MM.1S (cell line): Measurements from ENCODE around the gene PASK.

Experiments used
- DNase-seq: peaks from one replicate; pipeline ENCODE4 v3.0.0-alpha.2; 2015
- H2AFZ ChIP-seq: fragments of 300-600 bp; sonication (generic); 2 replicates; pipeline ENCODE4 v1.6.0; 2016; ENCODE audit warnings: antibody characterized with exemption, low read length
- H3F3A ChIP-seq: fragments of 300-600 bp; sonication (generic); 2 replicates; pipeline ENCODE4 v1.6.1; 2016; ENCODE audit warnings: mild to moderate bottlenecking, antibody characterized with exemption, low read length, moderate library complexity, mixed read lengths; ENCODE audit not compliant: insufficient read depth
- H3K27ac ChIP-seq: fragments of 300-600 bp; sonication (generic); 2 replicates; pipeline ENCODE4 v1.5.1; 2016; ENCODE audit warnings: mild to moderate bottlenecking, low read length
- H3K27me3 ChIP-seq: fragments of 300-600 bp; sonication (generic); replicated peaks from 2 replicates; pipeline ENCODE4 v1.6.0; 2016; ENCODE audit warnings: low read length; ENCODE audit not compliant: insufficient read depth
- H3K36me3 ChIP-seq: fragments of 300-600 bp; sonication (generic); replicated peaks from 2 replicates; pipeline ENCODE4 v1.6.1; 2016; ENCODE audit warnings: mild to moderate bottlenecking, low read length, mixed read lengths; ENCODE audit not compliant: insufficient read depth
- H3K4me1 ChIP-seq: fragments of 300-600 bp; sonication (generic); 2 replicates; pipeline ENCODE4 v1.6.1; 2016; ENCODE audit warnings: low read length, mixed read lengths
- H3K4me2 ChIP-seq: fragments of 300-600 bp; sonication (generic); 2 replicates; pipeline ENCODE4 v1.6.0; 2016; ENCODE audit warnings: low read depth, low read length
- H3K4me3 ChIP-seq: fragments of 300-600 bp; sonication (generic); 2 replicates; pipeline ENCODE4 v1.5.1; 2016; ENCODE audit warnings: low read length, mixed read lengths
- H3K79me2 ChIP-seq: fragments of 300-600 bp; sonication (generic); 2 replicates; pipeline ENCODE4 v1.6.1; 2016; ENCODE audit warnings: mixed run types, low read length, mixed read lengths
- H3K9ac ChIP-seq: fragments of 300-600 bp; sonication (generic); 2 replicates; pipeline ENCODE4 v1.6.1; 2016; ENCODE audit warnings: low read length, mixed read lengths
- H3K9me2 ChIP-seq: fragments of 300-600 bp; sonication (generic); replicated peaks from 2 replicates; pipeline ENCODE4 v1.6.1; 2016; ENCODE audit warnings: mild to moderate bottlenecking, low read length, mixed read lengths; ENCODE audit not compliant: insufficient read depth
- H3K9me3 ChIP-seq: fragments of 300-600 bp; sonication (generic); replicated peaks from 2 replicates; pipeline ENCODE4 v1.6.1; 2016; ENCODE audit warnings: mild to moderate bottlenecking, low read length, mixed read lengths; ENCODE audit not compliant: insufficient read depth
- H4K20me1 ChIP-seq: fragments of 300-600 bp; sonication (generic); 2 replicates; pipeline ENCODE4 v1.6.1; 2016; ENCODE audit warnings: mild to moderate bottlenecking, low read length, moderate library complexity, mixed read lengths; ENCODE audit not compliant: insufficient read depth
- CTCF ChIP-seq: fragments of 300-600 bp; sonication (generic); IDR thresholded peaks from 2 replicates; pipeline ENCODE4 v1.5.1; 2016; ENCODE audit warnings: antibody characterized with exemption, low read length, mixed read lengths
- EZH2 ChIP-seq: fragments of 300-600 bp; sonication (generic); optimal IDR thresholded peaks from 2 replicates; pipeline ENCODE3; 2017; ENCODE audit warnings: low read depth, mild to moderate bottlenecking, antibody characterized with exemption, low read length, mixed read lengths
- EZH2phosphoT487 ChIP-seq: fragments of 300-600 bp; sonication (generic); IDR thresholded peaks from 2 replicates; pipeline ENCODE4 v1.6.1; 2018; ENCODE audit warnings: antibody characterized with exemption, low read length

PASK gene

GRCh38 chr2:241112592-241112991, 36.7 kb downstream of the PASK start:
- H3K4me1 ChIP-seq = no peaks in the 10 kb centered on the region
- H3K9ac ChIP-seq = no peak overlapping the region
- no peak for DNase-seq
- H3K9me2 ChIP-seq = no peaks in the 10 kb centered on the region
- H3K4me3 ChIP-seq = no peak overlapping the region
- H3K79me2 ChIP-seq = no peaks in the 10 kb centered on the region
- H3K4me2 ChIP-seq = no peak overlapping the region
- H3K36me3 ChIP-seq = no peaks in the 10 kb centered on the region
- no peaks in the 10 kb centered on the region for H3F3A ChIP-seq
- H4K20me1 ChIP-seq = no peaks in the 10 kb centered on the region
- no peaks in the 10 kb centered on the region for H3K27me3 ChIP-seq
- no peak overlapping the region for H3K27ac ChIP-seq
- no peak overlapping the region for H2AFZ ChIP-seq
- H3K9me3 ChIP-seq = no peaks in the 10 kb centered on the region
- no peak for TF ChIP-seq EZH2
- TF ChIP-seq CTCF = no peak
- no peak for TF ChIP-seq EZH2phosphoT487

GRCh38 chr2:241112046-241112445, 37.2 kb downstream of the PASK start:
- Histone ChIP-seq H2AFZ (no peak overlapping the region), H3K4me3 (no peak overlapping the region), H3K27ac (no peak overlapping the region), H3K79me2 (no peaks in the 10 kb centered on the region), H3K27me3 (no peaks in the 10 kb centered on the region), H3K4me1 (no peaks in the 10 kb centered on the region), H3F3A (no peaks in the 10 kb centered on the region), H3K36me3 (no peaks in the 10 kb centered on the region), H3K9me2 (no peaks in the 10 kb centered on the region), H3K4me2 (no peak overlapping the region), H3K9me3 (no peaks in the 10 kb centered on the region), H3K9ac (no peak overlapping the region), H4K20me1 (no peaks in the 10 kb centered on the region)
- DNase-seq = no peak
- no peak for TF ChIP-seq EZH2
- no peak for TF ChIP-seq EZH2phosphoT487
- no peak for TF ChIP-seq CTCF

- TF ChIP-seq EZH2phosphoT487 (no peak), CTCF (no peak), EZH2 (no peak)
- no peak overlapping the region for H3K4me3 ChIP-seq
- no peaks in the 10 kb centered on the region for H3K9me2 ChIP-seq
- H3K79me2 ChIP-seq = no peaks in the 10 kb centered on the region
- no peak overlapping the region for H2AFZ ChIP-seq
- no peaks in the 10 kb centered on the region for H3K27me3 ChIP-seq
- H4K20me1 ChIP-seq = no peaks in the 10 kb centered on the region
- no peaks in the 10 kb centered on the region for H3K36me3 ChIP-seq
- no peak overlapping the region for H3K27ac ChIP-seq
- no peak overlapping the region for H3K9ac ChIP-seq
- no peaks in the 10 kb centered on the region for H3K4me1 ChIP-seq
- no peak overlapping the region for H3K4me2 ChIP-seq
- H3F3A ChIP-seq = no peaks in the 10 kb centered on the region
- no peaks in the 10 kb centered on the region for H3K9me3 ChIP-seq
- no peak for DNase-seq
Observed at GRCh38 chr2:241111440-241111805, 37.8 kb downstream of the PASK start.
